DMS153 treated with DMSO at 0.1 percent for 48 hours (cell line): ENCODE results near the gene PCDHB10.
"Not testable (repeated sequence)": the region's sequence is repeated elsewhere in the genome, so short reads cannot be mapped to it uniquely, and the experiment has no call there.

Experiments used
- DNase-seq: peaks from one replicate; lab custom pipeline; 2025; ENCODE audit not compliant: unreplicated experiment; lab: John Stamatoyannopoulos, UW

PCDHB10 gene

DNA sequence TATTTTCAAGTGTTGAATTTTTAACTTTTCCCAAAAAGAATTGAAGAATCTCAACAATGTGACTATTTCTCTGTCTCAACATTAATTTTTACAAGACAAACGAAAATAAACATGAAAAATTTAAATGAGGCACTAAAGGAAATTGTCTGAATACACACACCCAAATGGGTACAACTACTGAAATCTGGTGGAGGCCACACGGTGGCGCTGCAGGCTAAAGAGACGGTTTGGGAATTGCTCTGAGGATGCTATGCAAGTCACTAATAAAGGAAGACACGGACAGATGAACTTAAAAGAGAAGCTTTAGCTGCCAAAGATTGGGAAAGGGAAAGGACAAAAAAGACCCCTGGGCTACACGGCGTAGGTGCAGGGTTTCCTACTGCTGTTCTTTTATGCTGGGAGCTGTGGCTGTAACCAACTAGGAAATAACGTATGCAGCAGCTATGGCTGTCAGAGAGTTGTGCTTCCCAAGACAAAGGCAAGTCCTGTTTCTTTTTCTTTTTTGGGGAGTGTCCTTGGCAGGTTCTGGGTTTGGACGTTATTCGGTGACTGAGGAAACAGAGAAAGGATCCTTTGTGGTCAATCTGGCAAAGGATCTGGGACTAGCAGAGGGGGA is at the start of gene PCDHB10:
Gene PCDHB10, plus strand, starts transcription at position 244 of the 616 bp plus-strand sequence. Its CDS starts 200 bp downstream, at position 444.
- no peak for DNase-seq

DNA sequence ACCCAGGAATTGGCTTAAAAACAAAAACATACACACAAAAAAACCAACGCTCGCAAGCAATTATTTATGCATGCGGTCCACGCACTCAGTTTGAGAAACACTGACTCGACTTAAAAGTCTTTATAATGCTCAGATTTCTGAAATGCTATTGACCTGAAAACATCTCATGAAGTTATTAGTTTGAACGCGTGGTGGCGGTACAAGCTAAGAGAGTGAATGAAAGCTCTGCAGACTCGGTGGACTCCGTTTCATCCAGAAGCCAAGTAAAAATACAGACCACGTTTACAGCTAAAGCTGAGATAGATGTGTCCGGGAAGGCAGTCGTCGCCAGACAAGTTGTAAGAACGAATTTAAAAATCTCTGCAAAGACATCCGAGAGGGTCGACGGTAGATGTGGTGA is 42.3 kb upstream of the PCDHB10 start, which contains the start of gene PCDHB6:
Gene PCDHB6, plus strand, starts transcription at position 246 of the 400 bp plus-strand sequence. CDS start 201 bp downstream, outside the sequence.
- no peak for DNase-seq

DNA sequence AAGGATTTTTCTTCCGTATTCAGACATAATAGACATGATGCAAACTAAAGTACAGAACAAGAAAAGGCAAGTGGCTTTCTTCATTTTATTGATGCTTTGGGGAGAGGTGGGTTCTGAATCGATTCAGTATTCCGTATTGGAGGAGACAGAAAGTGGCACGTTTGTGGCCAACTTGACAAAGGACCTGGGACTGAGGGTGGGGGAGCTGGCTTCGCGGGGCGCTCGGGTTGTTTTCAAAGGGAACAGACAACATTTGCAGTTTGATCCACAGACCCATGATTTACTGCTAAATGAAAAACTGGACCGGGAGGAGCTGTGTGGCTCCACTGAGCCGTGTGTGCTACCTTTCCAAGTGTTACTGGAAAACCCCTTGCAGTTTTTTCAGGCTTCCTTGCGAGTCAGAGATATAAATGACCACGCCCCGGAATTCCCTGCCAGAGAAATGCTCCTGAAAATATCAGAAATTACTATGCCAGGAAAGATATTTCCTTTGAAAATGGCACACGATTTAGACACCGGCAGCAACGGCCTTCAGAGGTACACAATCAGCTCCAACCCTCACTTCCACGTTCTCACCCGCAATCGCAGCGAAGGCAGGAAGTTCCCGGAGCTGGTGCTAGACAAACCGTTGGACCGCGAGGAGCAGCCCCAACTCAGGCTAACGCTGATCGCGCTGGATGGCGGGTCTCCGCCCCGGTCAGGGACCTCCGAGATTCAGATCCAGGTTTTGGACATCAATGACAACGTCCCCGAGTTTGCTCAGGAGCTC is 41.7 kb upstream of the PCDHB10 start:
- DNase-seq: no peak

DNA sequence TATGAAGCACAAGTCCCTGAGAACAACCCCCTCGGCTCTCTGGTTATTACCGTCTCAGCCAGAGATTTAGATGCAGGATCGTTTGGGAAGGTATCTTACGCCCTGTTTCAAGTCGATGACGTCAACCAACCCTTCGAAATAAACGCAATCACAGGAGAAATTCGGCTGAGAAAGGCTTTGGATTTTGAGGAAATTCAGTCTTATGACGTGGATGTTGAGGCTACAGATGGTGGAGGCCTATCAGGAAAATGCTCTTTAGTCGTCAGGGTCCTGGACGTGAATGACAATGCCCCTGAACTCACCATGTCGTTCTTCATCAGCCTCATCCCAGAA is 41.2 kb upstream of the PCDHB10 start:
- DNase-seq: no peak

DNA sequence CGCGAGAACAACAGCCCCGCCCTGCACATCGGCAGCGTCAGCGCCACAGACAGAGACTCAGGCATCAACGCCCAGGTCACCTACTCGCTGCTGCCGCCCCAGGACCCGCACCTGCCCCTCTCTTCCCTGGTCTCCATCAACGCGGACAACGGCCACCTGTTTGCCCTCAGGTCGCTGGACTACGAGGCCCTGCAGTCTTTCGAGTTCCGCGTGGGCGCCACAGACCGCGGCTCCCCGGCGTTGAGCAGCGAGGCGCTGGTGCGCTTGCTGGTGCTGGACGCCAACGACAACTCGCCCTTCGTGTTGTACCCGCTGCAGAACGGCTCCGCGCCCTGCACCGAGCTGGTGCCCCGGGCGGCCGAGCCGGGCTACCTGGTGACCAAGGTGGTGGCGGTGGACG is 40.5 kb upstream of the PCDHB10 start:
- DNase-seq: not testable (repeated sequence)

DNA sequence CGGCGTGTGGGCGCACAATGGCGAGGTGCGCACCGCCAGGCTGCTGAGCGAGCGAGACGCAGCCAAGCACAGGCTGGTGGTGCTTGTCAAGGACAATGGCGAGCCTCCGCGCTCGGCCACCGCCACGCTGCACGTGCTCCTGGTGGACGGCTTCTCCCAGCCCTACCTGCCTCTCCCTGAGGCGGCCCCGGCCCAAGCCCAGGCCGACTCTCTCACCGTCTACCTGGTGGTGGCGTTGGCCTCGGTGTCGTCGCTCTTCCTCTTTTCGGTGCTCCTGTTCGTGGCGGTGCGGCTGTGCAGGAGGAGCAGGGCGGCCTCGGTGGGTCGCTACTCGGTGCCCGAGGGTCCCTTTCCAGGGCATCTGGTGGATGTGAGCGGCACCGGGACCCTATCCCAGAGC is 40.1 kb upstream of the PCDHB10 start:
- not testable (repeated sequence) for DNase-seq

DNA sequence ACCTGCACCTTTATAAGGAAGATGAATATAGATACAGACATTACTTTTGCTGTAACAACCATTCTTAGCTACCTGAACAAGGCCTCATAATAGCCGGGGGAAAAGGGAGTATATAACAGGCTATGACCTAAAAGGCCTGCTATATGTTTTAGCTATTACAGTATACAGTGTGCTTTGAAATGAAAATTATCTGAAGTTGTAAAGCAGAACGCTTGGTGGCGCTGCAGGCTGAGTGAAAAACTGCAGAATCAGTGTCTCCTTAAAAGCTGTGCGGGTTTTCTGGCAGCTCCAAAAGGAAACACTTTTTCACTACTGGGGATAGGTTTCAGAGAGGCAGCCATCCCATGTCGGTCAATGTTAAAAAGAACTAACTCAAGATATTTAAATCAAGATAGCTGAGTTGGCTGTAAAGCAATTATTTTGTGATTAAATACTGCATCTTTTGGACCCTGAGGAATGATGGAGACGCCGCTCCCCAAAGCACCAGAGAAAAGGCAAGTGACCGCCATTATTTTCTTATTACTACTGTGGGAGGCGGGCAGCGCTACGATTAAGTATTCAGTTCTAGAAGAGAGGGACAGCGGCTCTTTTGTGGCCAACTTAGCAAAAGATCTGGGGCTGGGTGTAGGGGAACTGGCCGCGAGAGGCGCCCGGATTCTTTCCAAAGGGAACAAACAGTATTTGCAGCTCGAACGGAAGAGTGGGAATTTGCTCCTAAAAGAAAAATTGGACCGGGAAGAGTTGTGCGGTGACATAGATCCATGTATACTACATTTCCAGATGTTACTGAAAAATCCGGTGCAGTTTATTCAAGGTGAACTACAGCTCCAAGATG is 36.4 kb upstream of the PCDHB10 start:
- no peak for DNase-seq

DNA sequence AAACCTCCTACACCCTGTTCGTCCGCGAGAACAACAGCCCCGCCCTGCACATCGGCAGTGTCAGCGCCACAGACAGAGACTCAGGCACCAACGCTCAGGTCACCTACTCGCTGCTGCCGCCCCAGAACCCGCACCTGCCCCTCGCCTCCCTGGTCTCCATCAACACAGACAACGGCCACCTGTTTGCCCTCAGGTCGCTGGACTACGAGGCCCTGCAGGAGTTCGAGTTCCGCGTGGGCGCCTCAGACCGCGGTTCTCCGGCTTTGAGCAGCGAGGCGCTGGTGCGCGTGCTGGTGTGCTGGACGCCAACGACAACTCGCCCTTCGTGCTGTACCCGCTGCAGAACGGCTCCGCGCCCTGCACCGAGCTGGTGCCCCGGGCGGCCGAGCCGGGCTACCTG is 34.8 kb upstream of the PCDHB10 start:
- not testable (repeated sequence) for DNase-seq

DNA sequence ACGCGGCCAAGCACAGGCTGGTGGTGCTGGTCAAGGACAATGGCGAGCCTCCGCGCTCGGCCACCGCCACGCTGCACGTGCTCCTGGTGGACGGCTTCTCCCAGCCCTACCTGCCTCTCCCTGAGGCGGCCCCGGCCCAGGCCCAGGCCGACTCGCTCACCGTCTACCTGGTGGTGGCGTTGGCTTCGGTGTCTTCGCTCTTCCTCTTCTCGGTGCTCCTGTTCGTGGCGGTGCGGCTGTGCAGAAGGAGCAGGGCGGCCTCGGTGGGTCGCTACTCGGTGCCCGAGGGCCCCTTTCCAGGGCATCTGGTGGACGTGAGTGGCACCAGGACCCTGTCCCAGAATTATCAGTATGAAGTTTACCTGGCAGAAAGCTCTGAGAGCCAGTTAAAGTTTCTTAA is 34.3 kb upstream of the PCDHB10 start:
- not testable (repeated sequence) for DNase-seq

DNA sequence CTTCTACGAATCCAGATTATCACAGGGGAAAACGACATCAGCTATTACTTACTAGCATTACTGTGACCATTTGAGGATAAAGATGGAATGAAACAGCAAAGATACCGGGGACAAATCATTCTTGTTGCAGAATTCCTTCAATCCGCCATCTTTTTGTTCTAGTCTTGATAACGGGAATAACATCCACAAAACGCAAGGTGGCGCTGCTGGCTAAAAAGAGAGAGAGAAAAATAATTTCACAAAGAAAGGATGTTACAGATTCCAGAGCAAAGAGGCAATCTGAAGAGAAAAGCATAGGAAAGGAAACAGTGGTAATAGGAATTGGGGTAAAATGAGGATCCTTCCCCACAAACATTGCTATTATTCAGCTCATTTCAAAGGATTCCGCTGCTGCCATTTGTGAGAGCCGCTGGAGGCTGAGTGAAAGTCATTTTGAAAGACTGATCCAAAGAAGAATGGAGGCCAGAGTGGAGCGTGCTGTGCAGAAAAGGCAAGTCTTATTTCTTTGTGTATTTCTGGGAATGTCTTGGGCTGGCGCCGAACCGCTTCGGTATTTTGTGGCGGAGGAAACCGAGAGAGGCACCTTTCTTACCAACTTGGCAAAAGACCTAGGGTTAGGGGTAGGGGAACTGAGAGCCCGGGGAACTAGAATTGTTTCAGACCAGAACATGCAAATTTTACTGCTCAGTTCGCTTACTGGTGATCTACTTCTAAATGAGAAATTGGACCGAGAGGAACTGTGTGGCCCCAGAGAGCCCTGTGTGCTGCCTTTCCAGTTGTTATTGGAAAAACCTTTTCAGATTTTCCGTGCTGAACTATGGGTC is 19.6 kb upstream of the PCDHB10 start, which contains the start of gene PCDHB7:
Gene PCDHB7, plus strand, starts transcription at position 264 of the 824 bp plus-strand sequence. Its CDS starts 192 bp downstream, at position 456.
- no peak for DNase-seq

DNA sequence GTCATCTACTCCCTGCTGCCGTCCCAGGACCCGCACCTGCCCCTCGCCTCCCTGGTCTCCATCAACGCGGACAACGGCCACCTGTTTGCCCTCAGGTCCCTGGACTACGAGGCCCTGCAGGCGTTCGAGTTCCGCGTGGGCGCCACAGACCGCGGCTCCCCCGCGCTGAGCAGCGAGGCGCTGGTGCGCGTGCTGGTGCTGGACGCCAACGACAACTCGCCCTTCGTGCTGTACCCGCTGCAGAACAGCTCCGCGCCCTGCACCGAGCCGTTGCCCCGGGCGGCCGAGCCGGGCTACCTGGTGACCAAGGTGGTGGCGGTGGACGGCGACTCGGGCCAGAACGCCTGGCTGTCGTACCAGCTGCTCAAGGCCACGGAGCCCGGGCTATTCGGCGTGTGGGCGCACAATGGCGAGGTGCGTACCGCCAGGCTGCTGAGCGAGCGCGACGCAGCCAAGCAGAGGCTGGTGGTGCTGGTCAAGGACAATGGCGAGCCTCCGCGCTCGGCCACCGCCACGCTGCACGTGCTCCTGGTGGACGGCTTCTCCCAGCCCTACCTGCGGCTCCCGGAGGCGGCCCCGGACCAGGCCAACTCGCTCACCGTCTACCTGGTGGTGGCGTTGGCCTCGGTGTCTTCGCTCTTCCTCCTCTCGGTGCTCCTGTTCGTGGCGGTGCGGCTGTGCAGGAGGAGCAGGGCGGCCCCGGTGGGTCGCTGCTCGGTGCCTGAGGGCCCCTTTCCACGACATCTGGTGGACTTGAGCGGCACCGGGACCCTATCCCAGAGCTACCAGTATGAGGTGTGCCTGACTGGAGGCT is 17.7 kb upstream of the PCDHB10 start:
- DNase-seq: not testable (repeated sequence)

DNA sequence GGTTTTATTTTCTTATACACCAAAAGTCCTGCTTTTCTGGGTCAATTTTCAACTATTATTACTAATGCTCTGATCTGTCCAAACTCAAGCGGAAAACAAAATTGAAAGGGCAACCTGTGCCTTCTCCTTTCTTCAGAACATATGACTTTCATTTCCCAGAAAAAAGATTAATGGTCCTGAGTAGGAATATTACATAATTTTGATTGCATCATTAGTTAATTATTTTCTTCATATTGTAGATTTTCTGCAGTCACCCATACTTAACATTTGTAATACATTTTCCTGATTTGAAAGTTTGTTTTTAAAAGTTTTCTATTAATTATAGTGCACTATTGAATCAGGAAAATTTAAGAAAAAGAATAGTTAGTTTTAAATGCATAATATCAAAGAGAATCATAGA is 16.2 kb upstream of the PCDHB10 start:
- no peak for DNase-seq

DNA sequence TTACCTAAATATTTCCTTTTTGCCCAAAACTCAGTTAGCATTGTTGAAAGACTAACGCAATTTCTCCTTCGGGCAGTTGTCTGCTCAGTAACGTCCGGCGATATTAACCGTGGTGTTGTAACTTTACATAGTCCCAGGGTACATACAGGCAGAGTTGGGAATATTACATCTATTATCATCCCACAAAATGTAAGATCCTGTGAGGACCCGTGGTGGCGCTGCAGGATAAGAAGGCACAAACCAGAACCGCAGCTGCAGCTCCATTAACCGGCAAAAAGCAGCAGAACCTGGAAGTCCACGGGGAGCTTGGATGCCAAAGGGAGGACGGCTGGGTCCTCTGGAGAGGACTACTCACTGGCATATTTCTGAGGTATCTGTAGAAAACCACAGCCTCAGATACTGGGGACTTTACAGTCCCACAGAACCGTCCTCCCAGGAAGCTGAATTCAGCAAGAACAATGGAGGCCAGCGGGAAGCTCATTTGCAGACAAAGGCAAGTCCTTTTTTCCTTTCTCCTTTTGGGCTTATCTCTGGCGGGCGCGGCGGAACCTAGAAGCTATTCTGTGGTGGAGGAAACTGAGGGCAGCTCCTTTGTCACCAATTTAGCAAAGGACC is 14.5 kb upstream of the PCDHB10 start, which contains the start of gene PCDHB8:
Gene PCDHB8, plus strand, starts transcription at position 214 of the 615 bp plus-strand sequence. Its CDS starts 245 bp downstream, at position 459.
- not testable (repeated sequence) for DNase-seq

DNA sequence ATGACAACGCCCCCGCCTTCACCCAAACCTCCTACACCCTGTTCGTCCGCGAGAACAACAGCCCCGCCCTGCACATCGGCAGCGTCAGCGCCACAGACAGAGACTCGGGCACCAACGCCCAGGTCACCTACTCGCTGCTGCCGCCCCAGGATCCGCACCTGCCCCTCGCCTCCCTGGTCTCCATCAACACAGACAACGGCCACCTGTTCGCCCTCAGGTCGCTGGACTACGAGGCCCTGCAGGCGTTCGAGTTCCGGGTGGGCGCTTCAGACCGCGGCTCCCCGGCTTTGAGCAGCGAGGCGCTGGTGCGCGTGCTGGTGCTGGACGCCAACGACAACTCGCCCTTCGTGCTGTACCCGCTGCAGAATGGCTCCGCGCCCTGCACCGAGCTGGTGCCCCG is 12.8 kb upstream of the PCDHB10 start:
- DNase-seq: not testable (repeated sequence)

DNA sequence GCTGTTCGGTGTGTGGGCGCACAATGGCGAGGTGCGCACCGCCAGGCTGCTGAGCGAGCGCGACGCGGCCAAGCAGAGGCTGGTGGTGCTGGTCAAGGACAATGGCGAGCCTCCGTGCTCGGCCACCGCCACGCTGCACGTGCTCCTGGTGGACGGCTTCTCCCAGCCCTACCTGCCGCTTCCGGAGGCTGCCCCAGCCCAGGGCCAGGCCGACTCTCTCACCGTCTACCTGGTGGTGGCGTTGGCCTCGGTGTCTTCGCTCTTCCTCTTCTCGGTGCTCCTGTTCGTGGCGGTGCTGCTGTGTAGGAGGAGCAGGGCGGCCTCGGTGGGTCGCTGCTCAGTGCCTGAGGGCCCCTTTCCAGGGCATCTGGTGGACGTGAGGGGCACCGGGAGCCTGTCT is 12.3 kb upstream of the PCDHB10 start:
- DNase-seq: not testable (repeated sequence)

DNA sequence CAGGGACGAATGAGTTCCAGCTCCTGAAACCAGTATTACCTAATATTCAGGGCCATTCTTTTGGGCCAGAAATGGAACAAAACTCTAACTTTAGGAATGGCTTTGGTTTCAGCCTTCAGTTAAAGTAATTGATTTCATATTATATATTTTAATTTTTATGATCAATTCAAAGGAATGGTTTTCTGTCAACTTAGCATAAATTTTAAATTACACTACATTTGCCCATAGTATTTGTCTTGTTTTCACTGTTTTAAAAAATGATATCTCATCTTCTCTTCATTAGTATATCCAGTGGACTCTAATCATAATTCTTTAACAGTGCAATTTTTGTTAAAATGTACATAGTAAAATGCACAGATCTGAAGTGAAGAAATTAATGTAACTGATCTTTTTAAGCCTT is 11.8 kb upstream of the PCDHB10 start:
- no peak for DNase-seq

DNA sequence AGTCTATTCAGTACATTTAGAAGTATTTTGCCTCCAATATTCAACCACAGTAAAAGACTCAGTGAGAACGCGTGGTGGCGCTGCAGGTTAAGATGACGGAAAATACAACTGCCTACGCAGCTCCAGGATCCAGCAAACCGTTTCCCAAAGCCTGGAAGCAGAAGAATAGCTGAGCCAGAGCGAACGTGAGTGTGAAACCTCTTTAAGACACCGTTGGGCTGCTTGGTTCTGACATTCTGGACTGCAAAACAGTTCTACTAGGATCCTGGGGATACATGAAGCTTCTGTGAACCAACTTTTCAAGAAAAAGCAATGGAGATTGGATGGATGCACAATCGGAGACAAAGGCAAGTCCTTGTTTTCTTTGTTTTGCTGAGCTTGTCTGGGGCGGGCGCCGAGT is 9.9 kb upstream of the PCDHB10 start, which contains the start of gene PCDHB16:
Gene PCDHB16, plus strand, starts transcription at position 140 of the 400 bp plus-strand sequence. Its CDS starts 173 bp downstream, at position 313.
- DNase-seq: no peak

DNA sequence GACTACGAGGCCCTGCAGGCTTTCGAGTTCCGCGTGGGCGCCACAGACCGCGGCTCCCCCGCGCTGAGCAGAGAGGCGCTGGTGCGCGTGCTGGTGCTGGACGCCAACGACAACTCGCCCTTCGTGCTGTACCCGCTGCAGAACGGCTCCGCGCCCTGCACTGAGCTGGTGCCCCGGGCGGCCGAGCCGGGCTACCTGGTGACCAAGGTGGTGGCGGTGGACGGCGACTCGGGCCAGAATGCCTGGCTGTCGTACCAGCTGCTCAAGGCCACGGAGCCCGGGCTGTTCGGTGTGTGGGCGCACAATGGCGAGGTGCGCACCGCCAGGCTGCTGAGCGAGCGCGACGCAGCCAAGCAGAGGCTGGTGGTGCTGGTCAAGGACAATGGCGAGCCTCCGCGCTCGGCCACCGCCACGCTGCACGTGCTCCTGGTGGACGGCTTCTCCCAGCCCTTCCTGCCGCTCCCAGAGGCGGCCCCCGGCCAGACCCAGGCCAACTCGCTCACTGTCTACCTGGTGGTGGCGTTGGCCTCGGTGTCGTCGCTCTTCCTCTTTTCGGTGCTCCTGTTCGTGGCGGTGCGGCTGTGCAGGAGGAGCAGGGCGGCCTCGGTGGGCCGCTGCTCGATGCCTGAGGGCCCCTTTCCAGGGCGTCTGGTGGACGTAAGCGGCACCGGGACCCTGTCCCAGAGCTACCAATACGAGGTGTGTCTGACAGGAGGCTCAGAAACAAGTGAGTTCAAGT is 7.9 kb upstream of the PCDHB10 start:
- not testable (repeated sequence) for DNase-seq
